DMS 273 treated with DMSO at 0.1 percent for 48 hours (cell line): ENCODE data around the gene TFB1M.
"Not testable (repeated sequence)": the region's sequence is repeated elsewhere in the genome, so short reads cannot be mapped to it uniquely, and the experiment has no call there.

Source experiments
- DNase-seq: peaks from one replicate; lab custom pipeline; 2025; lab: John Stamatoyannopoulos, UW

Gene TFB1M

GRCh38 chr6:155314092-155314772 lies at the start of gene TFB1M:
TSS of gene TFB1M (minus strand) at chr6:155314484. CDS start at chr6:155314428, 56 bp downstream.
- DNase-seq = peak; percentile 96

GRCh38 chr6:155364021-155364420 lies 49.7 kb upstream of the TFB1M start:
- DNase-seq = not testable (repeated sequence)

- DNase-seq = not testable (repeated sequence)
Observed at GRCh38 chr6:155362968-155363632, 48.8 kb upstream of the TFB1M start.

DNA sequence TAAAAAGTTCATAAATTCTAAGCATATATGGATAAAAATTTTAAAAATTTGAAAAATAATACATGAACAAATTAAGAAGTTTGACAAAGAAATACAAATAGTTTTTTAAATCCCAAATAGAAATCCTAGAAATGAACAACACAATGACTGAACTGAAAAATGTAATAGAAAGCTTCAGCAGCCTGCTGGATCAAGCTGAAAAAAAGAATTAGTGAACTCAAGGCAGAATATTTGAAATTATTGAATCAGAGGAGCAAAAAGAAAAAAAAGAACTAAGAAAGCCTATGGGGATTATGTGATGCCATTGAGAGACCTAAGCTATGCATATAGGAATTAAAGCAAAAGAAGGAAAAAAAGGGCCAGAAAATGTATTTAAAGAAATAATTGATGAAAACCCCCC lies 39.9 kb upstream of the TFB1M start:
- no peak for DNase-seq

DNA sequence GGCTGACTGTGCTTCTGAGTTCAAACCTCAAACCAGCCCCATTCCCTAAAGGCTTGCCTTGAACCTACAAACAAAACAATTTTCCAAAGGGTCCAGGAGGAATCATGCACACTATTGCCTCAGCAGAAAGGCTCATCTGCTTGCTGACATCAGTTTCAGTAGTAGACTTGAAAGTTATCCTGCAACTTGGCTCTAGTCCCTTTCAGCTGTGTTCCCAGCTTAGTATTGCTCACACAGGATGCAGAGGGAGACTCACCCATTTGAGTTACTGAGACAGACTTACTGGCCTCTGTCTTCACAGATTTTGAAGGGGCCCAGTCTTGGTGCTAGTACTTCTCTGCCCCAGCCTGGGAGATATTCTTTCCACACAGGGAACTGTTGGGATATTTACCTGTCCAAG lies 38.5 kb upstream of the TFB1M start:
- no peak for DNase-seq

DNA sequence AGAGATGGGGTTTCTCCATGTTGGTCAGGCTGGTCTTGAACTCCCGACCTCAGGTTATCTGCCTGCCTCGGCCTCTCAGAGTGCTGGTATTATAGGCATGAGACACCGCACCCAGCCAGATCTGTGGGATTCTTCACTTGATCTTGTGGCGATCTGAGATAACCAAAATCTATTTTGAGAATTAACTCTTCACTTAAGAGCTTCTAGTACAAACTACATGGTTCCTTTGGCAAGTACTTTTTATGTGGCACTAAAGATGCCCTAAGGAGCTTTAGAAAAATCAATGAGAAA lies 37.8 kb upstream of the TFB1M start:
- DNase-seq = no peak

DNA sequence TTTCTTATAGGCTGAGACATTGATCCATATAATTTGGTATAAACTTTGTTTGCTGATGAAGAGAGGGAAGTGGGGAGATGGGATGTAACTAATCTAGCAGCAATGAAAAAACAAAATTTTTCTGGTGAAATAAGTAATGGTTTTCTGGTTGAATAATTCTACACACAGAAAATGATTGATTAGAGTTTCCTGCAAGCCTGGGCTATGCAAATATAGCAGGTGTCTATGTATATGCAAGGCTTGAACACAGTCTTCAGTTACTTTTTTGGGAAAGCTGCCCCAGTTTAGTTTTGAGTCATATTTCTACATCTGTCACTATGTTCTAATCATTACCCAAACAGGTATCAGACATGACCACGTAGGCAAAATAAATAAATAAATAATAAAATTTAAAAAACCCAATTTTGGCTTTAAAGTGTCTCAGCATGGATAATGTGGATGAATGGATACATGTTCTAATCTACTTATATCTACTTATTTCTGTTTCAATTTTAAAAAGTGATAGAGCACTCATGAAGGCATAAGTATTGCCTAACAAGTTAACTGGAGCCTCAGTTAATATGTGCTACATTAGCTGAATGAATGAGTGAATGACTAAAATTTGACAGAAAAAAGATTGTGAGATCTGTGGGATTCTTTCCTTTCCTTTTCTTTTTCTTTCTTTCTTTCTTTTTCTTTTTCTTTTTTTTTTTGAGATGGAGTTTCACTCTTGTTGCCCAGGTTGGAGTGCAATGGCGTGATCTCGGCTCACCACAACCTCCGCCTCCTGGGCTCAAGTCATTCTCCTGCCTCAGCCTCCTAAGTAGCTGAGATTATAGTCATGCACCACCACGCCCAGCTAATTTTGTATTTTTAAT lies 37.2 kb upstream of the TFB1M start:
- no peak for DNase-seq

- DNase-seq = no peak
Observed at GRCh38 chr6:155349956-155350355, 35.7 kb upstream of the TFB1M start.

DNA sequence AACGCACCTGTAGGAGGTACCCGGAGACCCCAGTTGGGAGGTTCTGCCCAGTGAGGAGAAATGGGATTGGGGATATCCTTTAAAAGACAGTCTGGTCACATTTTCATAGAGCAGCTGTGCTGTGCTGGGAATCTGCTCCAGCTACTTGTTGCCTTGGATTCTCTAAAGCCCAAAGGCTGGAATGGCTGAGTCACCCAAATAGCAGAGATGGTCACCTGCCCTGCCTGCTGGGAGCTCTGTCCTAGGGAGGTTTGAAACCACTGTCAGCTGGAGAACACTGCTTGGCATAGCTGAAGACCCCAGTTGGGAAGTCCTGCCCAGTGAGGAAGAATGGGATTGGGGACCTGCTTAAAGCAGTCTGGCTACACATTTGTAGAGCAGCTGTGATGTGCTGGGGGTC lies 34.8 kb upstream of the TFB1M start:
- no peak for DNase-seq

GRCh38 chr6:155347800-155348199 lies 33.5 kb upstream of the TFB1M start:
- no peak for DNase-seq

DNA sequence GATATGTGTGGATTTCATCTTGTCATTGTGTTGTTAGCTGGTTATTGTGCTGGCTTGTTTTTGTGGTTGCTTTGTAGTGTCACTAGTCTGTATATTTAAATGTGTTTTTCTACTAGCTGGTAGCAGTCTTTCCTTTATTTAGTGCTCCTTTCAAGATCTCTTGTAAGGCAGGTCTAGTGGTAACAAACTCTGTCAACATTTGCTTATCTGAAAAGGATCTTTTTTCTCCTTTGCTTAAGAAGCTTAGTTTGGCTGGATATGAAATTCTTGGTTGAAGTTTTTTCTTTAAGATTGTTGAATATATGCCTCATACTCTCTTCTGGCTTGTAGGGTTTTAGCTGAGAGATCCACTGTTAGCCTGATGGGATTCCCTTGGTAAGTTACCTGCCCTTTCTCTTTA lies 32.7 kb upstream of the TFB1M start:
- no peak for DNase-seq

- DNase-seq = no peak
Observed at GRCh38 chr6:155344341-155345006, 30.2 kb upstream of the TFB1M start.

DNA sequence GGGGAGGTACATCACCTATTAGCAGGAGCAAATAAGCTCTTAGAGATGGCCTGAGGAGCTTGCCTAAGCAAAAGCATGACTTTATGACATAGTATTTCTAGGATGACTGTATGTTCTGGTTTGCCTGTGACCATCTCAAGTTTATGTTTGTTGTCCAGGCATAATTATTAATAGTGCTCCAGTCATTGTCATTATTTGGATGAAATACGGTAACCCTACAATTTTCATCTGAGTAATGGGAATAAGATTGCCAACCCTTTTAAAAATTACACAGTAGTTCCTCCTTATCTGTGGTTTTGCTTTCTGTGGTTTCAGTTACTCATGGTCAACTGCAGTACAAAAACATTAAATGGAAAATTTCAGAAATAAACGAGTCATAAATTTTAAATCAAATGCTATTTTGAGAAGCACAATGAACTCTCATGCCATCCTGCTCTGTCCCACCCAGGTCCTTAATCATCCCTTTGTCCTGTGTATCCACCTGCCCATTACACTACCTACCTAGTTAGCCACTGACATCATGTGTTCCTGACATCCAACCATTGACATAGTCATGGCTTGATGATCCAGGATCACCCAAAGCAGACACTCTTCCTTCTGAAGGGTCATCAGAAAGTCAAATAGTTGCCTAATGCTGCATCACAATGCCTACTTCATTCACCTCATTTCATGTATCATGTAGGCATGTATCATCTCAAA lies 27.0 kb upstream of the TFB1M start:
- DNase-seq = no peak

GRCh38 chr6:155340464-155341129 lies 26.3 kb upstream of the TFB1M start:
- DNase-seq = no peak

DNA sequence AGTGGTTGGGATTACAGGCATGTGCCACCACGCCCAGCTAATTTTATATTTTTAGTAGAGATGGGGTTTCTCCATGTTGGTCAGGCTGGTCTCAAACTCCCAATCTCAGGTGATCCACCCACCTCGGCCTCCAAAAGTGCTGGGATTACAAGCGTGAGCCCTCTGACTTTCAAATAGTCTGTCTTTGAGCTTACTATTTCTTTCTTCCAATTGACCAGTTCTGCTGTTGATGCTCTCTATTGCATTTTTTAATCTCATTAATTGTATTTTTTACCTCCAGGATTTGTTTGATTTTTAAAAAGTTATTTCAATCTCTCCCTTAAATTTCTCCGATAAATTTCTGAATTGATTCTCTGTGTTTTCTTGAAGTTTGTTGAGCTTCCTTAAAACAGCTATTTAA lies 25.6 kb upstream of the TFB1M start:
- not testable (repeated sequence) for DNase-seq

DNA sequence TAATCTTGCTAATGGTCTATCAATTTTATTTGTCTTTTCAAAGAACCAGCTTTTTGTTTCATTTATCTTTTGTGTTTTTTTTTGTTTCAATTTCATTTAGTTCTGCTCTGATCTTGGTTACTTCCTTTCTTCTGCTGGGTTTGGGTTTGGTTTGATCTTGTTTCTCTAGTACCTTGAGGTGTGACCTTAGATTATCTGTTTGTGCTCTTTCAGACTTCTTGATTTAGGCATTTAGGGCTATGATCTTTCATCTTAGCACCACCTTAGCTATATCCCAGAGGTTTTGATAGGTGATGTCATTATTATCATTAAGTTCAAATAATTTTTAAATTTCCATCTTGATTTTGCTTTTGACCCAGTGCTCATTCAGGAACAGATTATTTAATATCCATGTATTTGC lies 24.0 kb upstream of the TFB1M start:
- not testable (repeated sequence) for DNase-seq

DNA sequence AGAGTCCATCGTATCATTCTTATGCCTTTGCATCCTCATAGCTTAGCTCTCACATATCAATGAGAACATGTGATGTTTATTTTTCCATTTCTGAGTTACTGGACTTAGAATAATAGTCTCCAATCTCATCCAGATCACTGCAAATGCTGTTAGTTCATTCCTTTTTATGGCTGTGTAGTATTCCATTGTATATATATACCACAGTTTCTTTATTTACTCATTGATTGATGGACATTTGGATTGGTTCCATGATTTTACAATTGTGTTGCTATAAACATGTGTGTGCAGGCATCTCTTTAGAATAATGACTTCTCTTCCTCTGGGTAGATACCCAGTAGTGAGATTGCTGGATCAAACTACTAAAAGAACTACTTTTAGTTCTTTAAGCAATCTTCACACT lies 21.0 kb upstream of the TFB1M start:
- no peak for DNase-seq

GRCh38 chr6:155334073-155334472 lies 19.8 kb upstream of the TFB1M start:
- not testable (repeated sequence) for DNase-seq

GRCh38 chr6:155333414-155333813 lies 19.1 kb upstream of the TFB1M start:
- no peak for DNase-seq

DNA sequence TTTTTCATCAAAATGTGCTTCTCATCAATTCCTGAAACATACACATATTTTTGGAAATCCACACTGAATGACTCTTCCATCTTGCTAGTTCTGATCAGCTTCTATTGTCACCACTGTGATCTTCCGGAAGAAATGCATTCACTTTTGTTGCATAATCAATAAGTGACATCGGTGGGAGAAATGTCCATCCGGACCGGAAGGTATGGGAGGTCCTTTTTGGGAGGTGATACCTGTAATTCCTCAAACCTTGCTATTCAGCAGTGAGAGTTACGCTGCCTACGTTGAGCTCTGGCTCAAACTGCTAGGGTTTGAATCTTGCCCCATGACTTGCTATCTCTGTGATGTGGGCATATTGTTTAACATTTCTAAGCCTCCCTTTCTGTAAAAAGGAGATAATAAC lies 16.6 kb upstream of the TFB1M start:
- DNase-seq = no peak

GRCh38 chr6:155330133-155330734 lies 15.9 kb upstream of the TFB1M start:
- DNase-seq = no peak
